A673 (cell line): Measurements from ENCODE around the gene BIRC6. TPM values are rescaled to one million over a fixed set of nuclear protein-coding genes. Genes with fewer than 3 reads are reported as not detected.
"Not testable (repeated sequence)": the region's sequence is repeated elsewhere in the genome, so short reads cannot be mapped to it uniquely, and the experiment has no call there.

Experiments
- BruUV-seq: library from RNA; stranded (reverse); fragments of 400-500 nt; replicated peaks from 2 replicates; lab custom pipeline; 2021; lab: Mats Ljungman, UMichigan
- CTCF ChIA-PET: fragments of 300-600 bp; sonication (Branson Sonifier 250); formaldehyde crosslinking; loops from one replicate; lab custom pipeline; 2022; ENCODE audit warnings: antibody characterized with exemption; lab: Charles Lee
- POLR2A ChIA-PET: fragments of 300-600 bp; sonication (Branson Sonifier 250); formaldehyde crosslinking; loops from one replicate; lab custom pipeline; 2022; ENCODE audit warnings: antibody characterized with exemption; ENCODE audit not compliant: low non-redundant PET; lab: Charles Lee
- DNase-seq: peaks from one replicate; pipeline ENCODE4 v3.0.0-alpha.2; 2015; ENCODE audit warnings: low spot score
- H3K27ac ChIP-seq: fragments of 200-600 bp; sonication (generic); 2 replicates; pipeline ENCODE4 v1.5.1; 2016; ENCODE audit warnings: mixed run types, low read depth, mild to moderate bottlenecking, mixed read lengths, antibody characterized with exemption, low read length; ENCODE audit not compliant: poor library complexity, severe bottlenecking
- H3K27me3 ChIP-seq: fragments of 200-600 bp; sonication (generic); replicated peaks from 2 replicates; pipeline ENCODE4 v1.6.1; 2017; ENCODE audit warnings: mixed run types, low read depth, mild to moderate bottlenecking, mixed read lengths, antibody characterized with exemption, low read length; ENCODE audit not compliant: insufficient read depth, poor library complexity
- H3K36me3 ChIP-seq: fragments of 200-600 bp; sonication (generic); 2 replicates; pipeline ENCODE4 v1.6.1; 2016; ENCODE audit warnings: mixed run types, mild to moderate bottlenecking, mixed read lengths, antibody characterized with exemption, low read length; ENCODE audit not compliant: insufficient read depth, poor library complexity, severe bottlenecking
- H3K4me1 ChIP-seq: fragments of 200-600 bp; sonication (generic); 2 replicates; pipeline ENCODE4 v1.6.1; 2017; ENCODE audit warnings: mixed run types, mild to moderate bottlenecking, mixed read lengths, antibody characterized with exemption, low read length; ENCODE audit not compliant: insufficient read depth, poor library complexity, severe bottlenecking
- H3K4me3 ChIP-seq: fragments of 200-600 bp; sonication (generic); 2 replicates; pipeline ENCODE4 v1.5.1; 2016; ENCODE audit warnings: low read depth, mixed run types, mild to moderate bottlenecking, mixed read lengths, low read length; ENCODE audit not compliant: poor library complexity, severe bottlenecking
- H3K9me3 ChIP-seq: fragments of 200-600 bp; sonication (generic); 2 replicates; pipeline ENCODE4 v1.6.1; 2016; ENCODE audit warnings: mixed run types, low read depth, mild to moderate bottlenecking, mixed read lengths, antibody characterized with exemption, low read length; ENCODE audit not compliant: poor library complexity, severe bottlenecking
- CTCF ChIP-seq: fragments of 300-800, 200-600 bp; sonication (generic); conservative IDR thresholded peaks from 2 replicates; pipeline ENCODE4 v1.5.1; 2017; ENCODE audit warnings: low read depth, mild to moderate bottlenecking, antibody characterized with exemption, low read length, moderate library complexity, mixed read lengths
- EZH2 ChIP-seq: fragments of 200-600 bp; sonication (generic); IDR thresholded peaks from 2 replicates; pipeline ENCODE4 v1.6.1; 2017; ENCODE audit warnings: borderline replicate concordance, low read depth, mild to moderate bottlenecking, mixed read lengths, antibody characterized with exemption, low read length; ENCODE audit not compliant: poor library complexity, severe bottlenecking
- intact Hi-C: fragments of 100-400 bp; cut with micrococcal nuclease; formaldehyde crosslinking; loops from one replicate; pipeline ENCODE4 v1.10.0; 2022; ENCODE audit not compliant: unreplicated experiment
- total RNA-seq: library from RNA; stranded (reverse); gene quantifications from 2 replicates; pipeline ENCODE4 v1.2.3, GENCODE V29; 2021

Gene BIRC6
- total RNA-seq, 1 experiment from 2014 or later, result 75.9 TPM

- POLR2A ChIA-PET, result no interaction called here
- CTCF ChIA-PET, result no interaction called here
- Histone ChIP-seq H3K4me1 (no peaks in the 10 kb centered on the region), H3K27me3 (no peaks in the 10 kb centered on the region), H3K9me3 (no peaks in the 10 kb centered on the region), H3K4me3 (no peak overlapping the region), H3K27ac (no peak overlapping the region), H3K36me3 (peaks cover 16% of the 10 kb centered on the region)
- DNase-seq, result no peak
- no TSS peak for BruUV-seq
- intact Hi-C loops, result no loop called here
- TF ChIP-seq EZH2 (no peak), CTCF (no peak)
These were observed 176.1 kb downstream of the BIRC6 start for GRCh38 chr2:32532961-32533360.

GRCh38 chr2:32534831-32535230, 178.0 kb downstream of the BIRC6 start:
- Histone ChIP-seq H3K4me3 (no peak overlapping the region), H3K9me3 (no peaks in the 10 kb centered on the region), H3K4me1 (no peaks in the 10 kb centered on the region), H3K36me3 (peaks cover 13% of the 10 kb centered on the region), H3K27me3 (no peaks in the 10 kb centered on the region), H3K27ac (no peak overlapping the region)
- ChIA-PET CTCF (no interaction called here), POLR2A (no interaction called here)
- intact Hi-C loops, result no loop called here
- DNase-seq, result no peak
- BruUV-seq, result no TSS peak
- TF ChIP-seq CTCF, result no peak
- no peak for TF ChIP-seq EZH2

GRCh38 chr2:32538735-32539134, 181.9 kb downstream of the BIRC6 start:
- peaks cover 6% of the 10 kb centered on the region for H3K36me3 ChIP-seq
- POLR2A ChIA-PET, result no interaction called here
- intact Hi-C loops, result no loop called here
- H3K4me3 ChIP-seq, result no peak overlapping the region
- no peak overlapping the region for H3K27ac ChIP-seq
- H3K9me3 ChIP-seq, result no peaks in the 10 kb centered on the region
- no peaks in the 10 kb centered on the region for H3K27me3 ChIP-seq
- DNase-seq, result no peak
- CTCF ChIA-PET, result no interaction called here
- H3K4me1 ChIP-seq, result no peaks in the 10 kb centered on the region
- no TSS peak for BruUV-seq
- TF ChIP-seq EZH2 (no peak), CTCF (no peak)

- BruUV-seq, H3K4me1 ChIP-seq, H3K4me3 ChIP-seq, H3K27ac ChIP-seq, H3K9me3 ChIP-seq, CTCF ChIA-PET, POLR2A ChIA-PET, H3K27me3 ChIP-seq, H3K36me3 ChIP-seq, DNase-seq: not testable (repeated sequence)
- intact Hi-C loops, result loop anchor here (5.0 to 10.0 kb wide), 4 partner anchors 392 to 1032 kb away; partner anchors contain the start of gene LTBP1
These were observed 195.7 kb downstream of the BIRC6 start for GRCh38 chr2:32552483-32552882.
